ENCODE results near the gene SFSWAP.

SFSWAP gene

GRCh38 chr12:131749618-131750315 is 38.9 kb downstream of the SFSWAP start:
- WGBS, 2 donors (ENCODE audit: extremely low coverage in 2 of 2, insufficient read length in 2 of 2, insufficient replicate concordance in 1 of 2), result no CpG with 5 or more reads among the region's 19 CpGs
- Histone ChIP-seq H4K8ac (ENCODE audit: low read depth, low read length) (no peak overlapping the region), H3K4ac (ENCODE audit: low read length) (no peak overlapping the region), H3K23ac (ENCODE audit: low read depth, low read length, poor library complexity) (no peak overlapping the region), H3K18ac (ENCODE audit: low read length) (no peak overlapping the region), H2BK15ac (ENCODE audit: low read length) (no peak overlapping the region), H3K14ac (ENCODE audit: low read length) (no peak overlapping the region), H3K4me2 (ENCODE audit: insufficient read depth, low read length, poor library complexity, severe bottlenecking) (no peak overlapping the region), H2AFZ (ENCODE audit: low read length) (no peak overlapping the region), H3K9me3 (replicated peaks in 1 of 2; ENCODE audit: control insufficient read depth in 2 of 2, insufficient read depth in 1 of 2, low read depth in 1 of 2, low read length in 2 of 2) (peaks cover 0 to 13% of the 10 kb centered on the region in 2 donors), H3K36me3 (replicated peaks in 1 of 2; ENCODE audit: control insufficient read depth in 2 of 2, insufficient read depth in 2 of 2, low read length in 2 of 2) (peaks cover 22 to 96% of the 10 kb centered on the region in 2 donors), H3K9ac (ENCODE audit: low read depth, low read length, poor library complexity) (no peak overlapping the region), H3K4me1 (ENCODE audit: control insufficient read depth in 2 of 2, insufficient read depth in 1 of 2, low read depth in 1 of 2, low read length in 2 of 2) (peaks cover 0 to 2% of the 10 kb centered on the region in 2 donors), H2BK12ac (ENCODE audit: low read length) (no peak overlapping the region), H3K27me3 (ENCODE audit: control insufficient read depth in 3 of 3, insufficient read depth in 3 of 3, low read depth in 1 of 3, low read length in 3 of 3) (no peaks in the 10 kb centered on the region), H2BK5ac (ENCODE audit: low read length) (no peak overlapping the region), H3K27ac (replicated peaks; ENCODE audit: low read length) (no peak overlapping the region), H3K79me1 (ENCODE audit: low read depth, low read length) (no peaks in the 10 kb centered on the region), H4K91ac (ENCODE audit: low read depth, low read length, poor library complexity) (no peak overlapping the region), H3K4me3 (ENCODE audit: low read length in 2 of 2) (no peak overlapping the region), H2BK120ac (ENCODE audit: low read depth, low read length) (no peak overlapping the region), H2AK5ac (ENCODE audit: low read depth, low read length) (no peak overlapping the region)
- no peak for DNase-seq (ENCODE audit: low spot score)

GRCh38 chr12:131751335-131751734 is 40.4 kb downstream of the SFSWAP start:
- Histone ChIP-seq H3K14ac (ENCODE audit: low read length) (no peak overlapping the region), H3K18ac (ENCODE audit: low read length) (no peak overlapping the region), H3K9me3 (replicated peaks in 1 of 2; ENCODE audit: control insufficient read depth in 2 of 2, insufficient read depth in 1 of 2, low read depth in 1 of 2, low read length in 2 of 2) (peaks cover 0 to 11% of the 10 kb centered on the region in 2 donors), H3K4me2 (ENCODE audit: insufficient read depth, low read length, poor library complexity, severe bottlenecking) (no peak overlapping the region), H2BK15ac (ENCODE audit: low read length) (no peak overlapping the region), H3K27ac (replicated peaks; ENCODE audit: low read length) (no peak overlapping the region), H3K79me1 (ENCODE audit: low read depth, low read length) (no peaks in the 10 kb centered on the region), H3K4me1 (ENCODE audit: control insufficient read depth in 2 of 2, insufficient read depth in 1 of 2, low read depth in 1 of 2, low read length in 2 of 2) (peaks cover 0 to 2% of the 10 kb centered on the region in 2 donors), H3K36me3 (replicated peaks in 1 of 2; ENCODE audit: control insufficient read depth in 2 of 2, insufficient read depth in 2 of 2, low read length in 2 of 2) (peaks cover 21 to 96% of the 10 kb centered on the region in 2 donors), H3K4me3 (ENCODE audit: low read length in 2 of 2) (no peak overlapping the region), H2BK12ac (ENCODE audit: low read length) (no peak overlapping the region), H3K4ac (ENCODE audit: low read length) (no peak overlapping the region), H3K23ac (ENCODE audit: low read depth, low read length, poor library complexity) (no peak overlapping the region), H2AK5ac (ENCODE audit: low read depth, low read length) (no peak overlapping the region), H2AFZ (ENCODE audit: low read length) (no peak overlapping the region), H3K9ac (ENCODE audit: low read depth, low read length, poor library complexity) (peak overlapping the region; percentile 5), H4K91ac (ENCODE audit: low read depth, low read length, poor library complexity) (no peak overlapping the region), H4K8ac (ENCODE audit: low read depth, low read length) (no peak overlapping the region), H3K27me3 (ENCODE audit: control insufficient read depth in 3 of 3, insufficient read depth in 3 of 3, low read depth in 1 of 3, low read length in 3 of 3) (no peaks in the 10 kb centered on the region), H2BK5ac (ENCODE audit: low read length) (no peak overlapping the region), H2BK120ac (ENCODE audit: low read depth, low read length) (no peak overlapping the region)
- no peak for DNase-seq (ENCODE audit: low spot score)
- WGBS, 2 donors (ENCODE audit: extremely low coverage in 2 of 2, insufficient read length in 2 of 2, insufficient replicate concordance in 1 of 2), result no CpG with 5 or more reads among the region's 7 CpGs

GRCh38 chr12:131752451-131752850 is 41.6 kb downstream of the SFSWAP start:
- no CpG with 5 or more reads among the region's 11 CpGs for WGBS, 2 donors (ENCODE audit: extremely low coverage in 2 of 2, insufficient read length in 2 of 2, insufficient replicate concordance in 1 of 2)
- no peak overlapping the region for H4K8ac ChIP-seq (ENCODE audit: low read depth, low read length)
- no peak overlapping the region for H3K23ac ChIP-seq (ENCODE audit: low read depth, low read length, poor library complexity)
- H3K27me3 ChIP-seq (ENCODE audit: control insufficient read depth in 3 of 3, insufficient read depth in 3 of 3, low read depth in 1 of 3, low read length in 3 of 3), result no peaks in the 10 kb centered on the region
- H3K36me3 ChIP-seq (replicated peaks in 1 of 2; ENCODE audit: control insufficient read depth in 2 of 2, insufficient read depth in 2 of 2, low read length in 2 of 2), result peaks cover 27 to 98% of the 10 kb centered on the region in 2 donors
- no peak for DNase-seq (ENCODE audit: low spot score)
- no peak overlapping the region for H3K18ac ChIP-seq (ENCODE audit: low read length)
- no peak overlapping the region for H3K4me2 ChIP-seq (ENCODE audit: insufficient read depth, low read length, poor library complexity, severe bottlenecking)
- H3K9ac ChIP-seq (ENCODE audit: low read depth, low read length, poor library complexity), result no peak overlapping the region
- no peak overlapping the region for H2AFZ ChIP-seq (ENCODE audit: low read length)
- no peaks in the 10 kb centered on the region for H3K79me1 ChIP-seq (ENCODE audit: low read depth, low read length)
- no peak overlapping the region for H2BK12ac ChIP-seq (ENCODE audit: low read length)
- no peak overlapping the region for H2BK5ac ChIP-seq (ENCODE audit: low read length)
- no peak overlapping the region for H2AK5ac ChIP-seq (ENCODE audit: low read depth, low read length)
- no peak overlapping the region for H3K27ac ChIP-seq (replicated peaks; ENCODE audit: low read length)
- no peak overlapping the region for H3K4ac ChIP-seq (ENCODE audit: low read length)
- no peak overlapping the region for H3K14ac ChIP-seq (ENCODE audit: low read length)
- no peak overlapping the region for H2BK15ac ChIP-seq (ENCODE audit: low read length)
- no peak overlapping the region for H3K4me3 ChIP-seq (ENCODE audit: low read length in 2 of 2)
- H2BK120ac ChIP-seq (ENCODE audit: low read depth, low read length), result no peak overlapping the region
- no peak overlapping the region for H4K91ac ChIP-seq (ENCODE audit: low read depth, low read length, poor library complexity)
- peaks cover 0 to 11% of the 10 kb centered on the region in 2 donors for H3K9me3 ChIP-seq (replicated peaks in 1 of 2; ENCODE audit: control insufficient read depth in 2 of 2, insufficient read depth in 1 of 2, low read depth in 1 of 2, low read length in 2 of 2)
- H3K4me1 ChIP-seq (ENCODE audit: control insufficient read depth in 2 of 2, insufficient read depth in 1 of 2, low read depth in 1 of 2, low read length in 2 of 2), result peaks cover 0 to 2% of the 10 kb centered on the region in 2 donors

- H3K79me1 ChIP-seq (ENCODE audit: low read depth, low read length), result no peaks in the 10 kb centered on the region
- H3K9ac ChIP-seq (ENCODE audit: low read depth, low read length, poor library complexity), result no peak overlapping the region
- no peak overlapping the region for H3K4ac ChIP-seq (ENCODE audit: low read length)
- peaks cover 32 to 98% of the 10 kb centered on the region in 2 donors for H3K36me3 ChIP-seq (replicated peaks in 1 of 2; ENCODE audit: control insufficient read depth in 2 of 2, insufficient read depth in 2 of 2, low read length in 2 of 2)
- H2AFZ ChIP-seq (ENCODE audit: low read length), result no peak overlapping the region
- DNase-seq (ENCODE audit: low spot score), result no peak
- H3K27ac ChIP-seq (replicated peaks; ENCODE audit: low read length), result no peak overlapping the region
- no peak overlapping the region for H2BK5ac ChIP-seq (ENCODE audit: low read length)
- H4K8ac ChIP-seq (ENCODE audit: low read depth, low read length), result no peak overlapping the region
- H3K4me2 ChIP-seq (ENCODE audit: insufficient read depth, low read length, poor library complexity, severe bottlenecking), result no peak overlapping the region
- WGBS, 2 donors (ENCODE audit: extremely low coverage in 2 of 2, insufficient read length in 2 of 2, insufficient replicate concordance in 1 of 2), result no CpG with 5 or more reads among the region's 20 CpGs
- no peak overlapping the region for H4K91ac ChIP-seq (ENCODE audit: low read depth, low read length, poor library complexity)
- H2BK120ac ChIP-seq (ENCODE audit: low read depth, low read length), result no peak overlapping the region
- H2AK5ac ChIP-seq (ENCODE audit: low read depth, low read length), result no peak overlapping the region
- H3K23ac ChIP-seq (ENCODE audit: low read depth, low read length, poor library complexity), result peak overlapping the region; percentile 18
- no peak overlapping the region for H2BK12ac ChIP-seq (ENCODE audit: low read length)
- H3K14ac ChIP-seq (ENCODE audit: low read length), result no peak overlapping the region
- H2BK15ac ChIP-seq (ENCODE audit: low read length), result no peak overlapping the region
- peaks cover 0 to 11% of the 10 kb centered on the region in 2 donors for H3K9me3 ChIP-seq (replicated peaks in 1 of 2; ENCODE audit: control insufficient read depth in 2 of 2, insufficient read depth in 1 of 2, low read depth in 1 of 2, low read length in 2 of 2)
- no peak overlapping the region for H3K4me3 ChIP-seq (ENCODE audit: low read length in 2 of 2)
- no peak overlapping the region for H3K18ac ChIP-seq (ENCODE audit: low read length)
- H3K4me1 ChIP-seq (ENCODE audit: control insufficient read depth in 2 of 2, insufficient read depth in 1 of 2, low read depth in 1 of 2, low read length in 2 of 2), result peaks cover 0 to 2% of the 10 kb centered on the region in 2 donors
- H3K27me3 ChIP-seq (ENCODE audit: control insufficient read depth in 3 of 3, insufficient read depth in 3 of 3, low read depth in 1 of 3, low read length in 3 of 3), result no peaks in the 10 kb centered on the region
Observed at GRCh38 chr12:131753005-131753404, 42.1 kb downstream of the SFSWAP start.

All from neuronal stem cell (in vitro differentiated cells).